SK-N-SH treated with all-trans-retinoic acid at 6 μM for 48 hours (cell line): ENCODE data around the gene IKZF5.

Experiments used
- ATAC-seq: fragments of 200-7000 bp; cut with Tn5 transposase; 3 replicates; pipeline ENCODE4 v1.9.1; 2020; ENCODE audit warnings: mild to moderate bottlenecking, moderate library complexity
- ARNTL ChIP-seq: fragments of 450-650 bp; formaldehyde crosslinking; IDR thresholded peaks from 2 replicates; pipeline ENCODE4 v1.5.0; 2020; ENCODE audit warnings: low read depth, mild to moderate bottlenecking, moderate library complexity, borderline replicate concordance
- CREB5 ChIP-seq: fragments of 250-450 bp; sonication (Bioruptor Pico); IDR thresholded peaks from 2 replicates; pipeline ENCODE4 v1.5.1; 2020; ENCODE audit warnings: low read depth, mild to moderate bottlenecking, moderate library complexity
- CSDC2 ChIP-seq: fragments of 250-450 bp; sonication (Bioruptor Pico); IDR thresholded peaks from 2 replicates; pipeline ENCODE4 v1.5.0; 2020; ENCODE audit warnings: mild to moderate bottlenecking, moderate library complexity
- CSRNP3 ChIP-seq: fragments of 250-450 bp; sonication (Bioruptor Pico); IDR thresholded peaks from 2 replicates; pipeline ENCODE4 v1.5.1; 2021; ENCODE audit warnings: mild to moderate bottlenecking, moderate library complexity
- ESRRG ChIP-seq: fragments of 250-450 bp; sonication (Bioruptor Pico); IDR thresholded peaks from 2 replicates; pipeline ENCODE4 v1.6.1; 2021; ENCODE audit warnings: mild to moderate bottlenecking
- GLIS3 ChIP-seq: fragments of 250-450 bp; sonication (Bioruptor Pico); IDR thresholded peaks from 2 replicates; pipeline ENCODE4 v1.5.0; 2020; ENCODE audit warnings: mild to moderate bottlenecking, moderate library complexity
- ISL1 ChIP-seq: fragments of 250-450 bp; sonication (Bioruptor Pico); IDR thresholded peaks from 2 replicates; pipeline ENCODE4 v2.1.2; 2022; ENCODE audit warnings: mild to moderate bottlenecking, moderate library complexity
- PATZ1 ChIP-seq: fragments of 250-450 bp; sonication (Bioruptor Pico); IDR thresholded peaks from 2 replicates; pipeline ENCODE4 v1.8.0; 2020; ENCODE audit warnings: mild to moderate bottlenecking, moderate library complexity, borderline replicate concordance
- POU6F1 ChIP-seq: fragments of 250-450 bp; sonication (Bioruptor Pico); IDR thresholded peaks from 2 replicates; pipeline ENCODE4 v1.8.0; 2021; ENCODE audit warnings: low read depth, mild to moderate bottlenecking, moderate library complexity, borderline replicate concordance
- PPARA ChIP-seq: fragments of 250-450 bp; sonication (Bioruptor Pico); IDR thresholded peaks from 2 replicates; pipeline ENCODE4 v1.5.0; 2020; ENCODE audit warnings: mild to moderate bottlenecking, borderline replicate concordance
- RARB ChIP-seq: fragments of 250-450 bp; sonication (Bioruptor Pico); IDR thresholded peaks from 2 replicates; pipeline ENCODE4 v1.8.0; 2021; ENCODE audit warnings: mild to moderate bottlenecking, moderate library complexity
- SNAI2 ChIP-seq: fragments of 250-450 bp; sonication (Bioruptor Pico); IDR thresholded peaks from 2 replicates; pipeline ENCODE4 v1.5.0; 2020; ENCODE audit warnings: mild to moderate bottlenecking, moderate library complexity
- TCF4 ChIP-seq: fragments of 250-450 bp; sonication (Bioruptor Pico); IDR thresholded peaks from 2 replicates; pipeline ENCODE4 v1.8.0; 2021; ENCODE audit warnings: mild to moderate bottlenecking, moderate library complexity, borderline replicate concordance
- TOX ChIP-seq: fragments of 250-450 bp; sonication (Bioruptor Pico); IDR thresholded peaks from 2 replicates; pipeline ENCODE4 v1.8.0; 2021; ENCODE audit warnings: mild to moderate bottlenecking, moderate library complexity, borderline replicate concordance
- TSHZ2 ChIP-seq: fragments of 250-450 bp; sonication (Bioruptor Pico); IDR thresholded peaks from 2 replicates; pipeline ENCODE4 v1.5.0; 2020; ENCODE audit warnings: mild to moderate bottlenecking, moderate library complexity
- ZC3H10 ChIP-seq: fragments of 250-450 bp; sonication (Bioruptor Pico); IDR thresholded peaks from 2 replicates; pipeline ENCODE4 v1.5.1; 2021; ENCODE audit warnings: mild to moderate bottlenecking, moderate library complexity
- ZFP30 ChIP-seq: fragments of 450-650 bp; formaldehyde crosslinking; IDR thresholded peaks from 2 replicates; pipeline ENCODE4 v1.5.0; 2022; ENCODE audit warnings: mild to moderate bottlenecking, moderate library complexity
- ZNF565 ChIP-seq: fragments of 450-650 bp; formaldehyde crosslinking; conservative IDR thresholded peaks from 2 replicates; pipeline ENCODE4 v1.5.0; 2020; ENCODE audit warnings: low read depth, mild to moderate bottlenecking, moderate library complexity
- ZNF70 ChIP-seq: fragments of 450-650 bp; formaldehyde crosslinking; IDR thresholded peaks from 2 replicates; pipeline ENCODE4 v1.5.0; 2020; ENCODE audit warnings: mild to moderate bottlenecking, moderate library complexity
- ZNF8 ChIP-seq: fragments of 450-650 bp; formaldehyde crosslinking; IDR thresholded peaks from 2 replicates; pipeline ENCODE4 v1.5.0; 2020; ENCODE audit warnings: mild to moderate bottlenecking, moderate library complexity

The IKZF5 gene

GRCh38 chr10:122955892-122956291, 52.7 kb downstream of the IKZF5 start:
- no peak for TF ChIP-seq POU6F1 (CRISPR knock-in tag)
- no peak for TF ChIP-seq CSDC2 (CRISPR knock-in tag)
- TF ChIP-seq PPARA (CRISPR knock-in tag) = no peak
- no peak for TF ChIP-seq TOX (CRISPR knock-in tag)
- no peak for TF ChIP-seq CSRNP3
- TF ChIP-seq ZNF565 (CRISPR knock-in tag) = no peak
- TF ChIP-seq RARB (CRISPR knock-in tag) = no peak
- no peak for TF ChIP-seq ZNF8
- TF ChIP-seq ZNF70 (CRISPR knock-in tag) = no peak
- no peak for TF ChIP-seq GLIS3
- no peak for TF ChIP-seq SNAI2 (CRISPR knock-in tag)
- no peak for ATAC-seq

- no peak for TF ChIP-seq ISL1 (CRISPR knock-in tag)
- TF ChIP-seq TSHZ2 (CRISPR knock-in tag) = no peak
- TF ChIP-seq POU6F1 (CRISPR knock-in tag) = no peak
- TF ChIP-seq ESRRG (CRISPR knock-in tag) = no peak
- TF ChIP-seq ZNF70 (CRISPR knock-in tag) = no peak
- no peak for TF ChIP-seq SNAI2 (CRISPR knock-in tag)
- no peak for TF ChIP-seq TOX (CRISPR knock-in tag)
- TF ChIP-seq TCF4 (CRISPR knock-in tag) = no peak
- no peak for TF ChIP-seq ZFP30
- TF ChIP-seq ZNF565 (CRISPR knock-in tag) = no peak
- no peak for TF ChIP-seq CREB5
- TF ChIP-seq CSDC2 (CRISPR knock-in tag) = no peak
- no peak for TF ChIP-seq ARNTL (CRISPR knock-in tag)
- no peak for TF ChIP-seq ZC3H10 (CRISPR knock-in tag)
- no peak for TF ChIP-seq PATZ1 (CRISPR knock-in tag)
- TF ChIP-seq PPARA (CRISPR knock-in tag) = no peak
- no peak for TF ChIP-seq GLIS3
- TF ChIP-seq CSRNP3 = no peak
- no peak for ATAC-seq
These were observed 53.9 kb downstream of the IKZF5 start for GRCh38 chr10:122954731-122955050.
